Endothelial cell of umbilical vein (primary cell): ENCODE results near the gene CEBPZOS.

Experiments
- CTCF ChIP-seq, 2 donors: IDR thresholded peaks; 1 replicate in 1 of 2; 2 replicates in 1 of 2; pipeline ENCODE4 v1.5.1; 2011; ENCODE audit warnings: low read length in 2 of 2, mild to moderate bottlenecking in 2 of 2, moderate library complexity in 2 of 2, control low read depth in 1 of 2, inconsistent platforms in 1 of 2, low read depth in 1 of 2; ENCODE audit not compliant: insufficient read depth in 1 of 2; ENCODE audit errors: extremely low read depth in 1 of 2
- EZH2 ChIP-seq: IDR thresholded peaks from 2 replicates; pipeline ENCODE4 v1.6.1; 2012; ENCODE audit warnings: borderline replicate concordance, low read depth, mild to moderate bottlenecking, moderate library complexity, low read length, inconsistent platforms; ENCODE audit not compliant: severe bottlenecking
- FOS ChIP-seq: IDR thresholded peaks from 2 replicates; pipeline ENCODE4 v1.6.1; 2011; ENCODE audit warnings: mild to moderate bottlenecking, low read length, moderate library complexity, borderline replicate concordance; ENCODE audit not compliant: insufficient read depth
- GATA2 ChIP-seq: IDR thresholded peaks from 2 replicates; pipeline ENCODE4 v1.7.0; 2011; ENCODE audit warnings: low read depth, mild to moderate bottlenecking, moderate library complexity, mixed read lengths, low read length; ENCODE audit not compliant: insufficient read length, insufficient read depth
- JUN ChIP-seq: IDR thresholded peaks from 2 replicates; pipeline ENCODE4 v1.6.1; 2011; ENCODE audit warnings: borderline replicate concordance, low read depth; ENCODE audit not compliant: insufficient read length, insufficient read depth
- MAX ChIP-seq: IDR thresholded peaks from 2 replicates; pipeline ENCODE4 v1.6.1; 2011; ENCODE audit not compliant: insufficient read depth, insufficient read length
- MYC ChIP-seq: IDR thresholded peaks from one replicate; pipeline ENCODE4 v1.6.1; 2011; ENCODE audit warnings: mild to moderate bottlenecking, low read depth, low read length
- POLR2A ChIP-seq: IDR thresholded peaks from 2 replicates; pipeline ENCODE4 v1.6.1; 2012; ENCODE audit warnings: low read depth, mild to moderate bottlenecking, control low read depth, low read length
- POLR2AphosphoS5 ChIP-seq: IDR thresholded peaks from 2 replicates; pipeline ENCODE4 v1.6.1; 2012; ENCODE audit warnings: low read depth, mild to moderate bottlenecking, control low read depth, low read length, moderate library complexity; ENCODE audit not compliant: insufficient read depth

GRCh38 chr2:37191253-37191652 is 5.0 kb upstream of the CEBPZOS start:
- no peak for TF ChIP-seq MAX
- TF ChIP-seq CTCF (IDR thresholded peaks at IDR 0.05; ENCODE audit: extremely low read depth in 1 of 2, insufficient read depth in 1 of 2, low read depth in 1 of 2, low read length in 2 of 2): no peak
- TF ChIP-seq EZH2: no peak
- TF ChIP-seq POLR2AphosphoS5: no peak
- no peak for TF ChIP-seq MYC
- no peak for TF ChIP-seq FOS
- TF ChIP-seq POLR2A: no peak
- no peak for TF ChIP-seq JUN
- TF ChIP-seq GATA2: no peak
